ENCODE measurements around the gene HES4. TPM values are rescaled to one million over a fixed set of nuclear protein-coding genes. Genes with fewer than 3 reads are reported as not detected.
A peak's percentile ranks its signal among the peaks of the same experiment; 100 is the strongest.

Gene HES4
- total RNA-seq, 1 donor from 2014 or later: 37.6 TPM

DNA sequence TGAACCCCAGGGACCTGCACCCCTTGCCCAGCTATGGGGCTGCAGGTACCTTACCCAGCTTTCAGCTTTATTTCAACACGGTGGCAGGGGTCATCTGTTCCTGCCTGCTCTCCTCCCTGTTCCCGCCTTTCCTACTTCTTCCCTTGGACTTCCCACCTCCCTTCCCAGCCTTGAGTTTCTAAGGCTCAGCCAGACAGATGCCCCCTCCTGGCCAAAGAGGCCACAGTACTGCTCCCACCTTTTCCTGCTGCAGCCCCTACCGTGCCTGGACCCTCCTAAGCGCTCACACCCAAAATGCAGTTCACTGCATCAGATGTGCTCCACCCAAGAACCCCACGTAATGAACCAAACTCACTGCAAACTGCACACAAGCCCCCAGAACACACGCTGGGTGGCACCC lies 48.5 kb downstream of the HES4 start:
- Mint-ChIP-seq H3K36me3 (peaks cover 17% of the 10 kb centered on the region), H3K9me3 (no peaks in the 10 kb centered on the region), H3K4me1 (ENCODE audit: unreplicated experiment) (no peaks in the 10 kb centered on the region), H3K4me3 (no peak overlapping the region), H3K27ac (no peak overlapping the region), H3K27me3 (no peaks in the 10 kb centered on the region)
- no peak for DNase-seq (ENCODE audit: extremely low spot score, unreplicated experiment)
- TF ChIP-seq, protein P1, sequence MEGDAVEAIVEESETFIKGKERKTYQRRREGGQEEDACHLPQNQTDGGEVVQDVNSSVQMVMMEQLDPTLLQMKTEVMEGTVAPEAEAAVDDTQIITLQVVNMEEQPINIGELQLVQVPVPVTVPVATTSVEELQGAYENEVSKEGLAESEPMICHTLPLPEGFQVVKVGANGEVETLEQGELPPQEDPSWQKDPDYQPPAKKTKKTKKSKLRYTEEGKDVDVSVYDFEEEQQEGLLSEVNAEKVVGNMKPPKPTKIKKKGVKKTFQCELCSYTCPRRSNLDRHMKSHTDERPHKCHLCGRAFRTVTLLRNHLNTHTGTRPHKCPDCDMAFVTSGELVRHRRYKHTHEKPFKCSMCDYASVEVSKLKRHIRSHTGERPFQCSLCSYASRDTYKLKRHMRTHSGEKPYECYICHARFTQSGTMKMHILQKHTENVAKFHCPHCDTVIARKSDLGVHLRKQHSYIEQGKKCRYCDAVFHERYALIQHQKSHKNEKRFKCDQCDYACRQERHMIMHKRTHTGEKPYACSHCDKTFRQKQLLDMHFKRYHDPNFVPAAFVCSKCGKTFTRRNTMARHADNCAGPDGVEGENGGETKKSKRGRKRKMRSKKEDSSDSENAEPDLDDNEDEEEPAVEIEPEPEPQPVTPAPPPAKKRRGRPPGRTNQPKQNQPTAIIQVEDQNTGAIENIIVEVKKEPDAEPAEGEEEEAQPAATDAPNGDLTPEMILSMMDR (conservative IDR thresholded peaks at IDR 0.05): peak; percentile 62

GRCh38 chr1:950881-951280 lies 49.0 kb downstream of the HES4 start:
- Mint-ChIP-seq H3K4me3 (no peak overlapping the region), H3K4me1 (ENCODE audit: unreplicated experiment) (no peaks in the 10 kb centered on the region), H3K9me3 (no peaks in the 10 kb centered on the region), H3K36me3 (peaks cover 17% of the 10 kb centered on the region), H3K27me3 (no peaks in the 10 kb centered on the region), H3K27ac (no peak overlapping the region)
- TF ChIP-seq, protein P1 (conservative IDR thresholded peaks at IDR 0.05): no peak
- DNase-seq (ENCODE audit: extremely low spot score, unreplicated experiment): no peak

DNA sequence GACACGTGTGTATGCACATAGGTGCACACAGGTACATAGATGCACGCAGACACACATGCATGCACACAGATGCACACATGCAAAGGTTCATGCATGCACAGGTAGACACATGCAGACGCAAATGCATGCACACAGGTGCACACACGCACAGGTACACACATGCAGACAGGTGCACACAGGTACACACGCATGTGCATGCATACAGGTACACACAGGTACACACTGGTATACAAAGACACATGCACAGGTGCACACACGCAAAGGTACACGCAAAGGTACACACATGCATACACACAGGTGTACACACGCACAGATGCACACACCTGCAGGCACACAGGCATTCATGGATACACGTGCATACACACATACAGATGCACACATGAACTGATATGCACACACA lies 49.6 kb downstream of the HES4 start:
- TF ChIP-seq, protein P1 (conservative IDR thresholded peaks at IDR 0.05): no peak
- DNase-seq (ENCODE audit: extremely low spot score, unreplicated experiment): no peak
- Mint-ChIP-seq H3K4me3 (no peak overlapping the region), H3K36me3 (peaks cover 17% of the 10 kb centered on the region), H3K27me3 (no peaks in the 10 kb centered on the region), H3K9me3 (no peaks in the 10 kb centered on the region), H3K27ac (no peak overlapping the region), H3K4me1 (ENCODE audit: unreplicated experiment) (no peaks in the 10 kb centered on the region)

Other genes with a start within 250 kb of the HES4 start
- 13.1 and 50.5 TPM in 2 replicates for gene SAMD11, start 76.2 kb downstream of the HES4 start, total RNA-seq (ENCODE audit: low replicate concordance)
- gene NOC2L, start 40.8 kb downstream of the HES4 start, total RNA-seq (ENCODE audit: low replicate concordance): 75.1 and 87.2 TPM in 2 replicates
- gene KLHL17, start 39.5 kb downstream of the HES4 start, total RNA-seq (ENCODE audit: low replicate concordance): 31.5 and 42.2 TPM in 2 replicates
- gene PLEKHN1, start 33.6 kb downstream of the HES4 start, total RNA-seq (ENCODE audit: low replicate concordance): 6.4 and 16.7 TPM in 2 replicates
- gene PERM1, start 18.0 kb downstream of the HES4 start, total RNA-seq (ENCODE audit: low replicate concordance): 0.34 and 0.62 TPM in 2 replicates
- 20.8 and 34.6 TPM in 2 replicates for gene ISG15, start 13.4 kb upstream of the HES4 start, total RNA-seq (ENCODE audit: low replicate concordance)
- gene AGRN, start 20.0 kb upstream of the HES4 start, total RNA-seq (ENCODE audit: low replicate concordance): 166 and 285 TPM in 2 replicates
- 1.2 and 2.5 TPM in 2 replicates for gene RNF223, start 74.2 kb upstream of the HES4 start, total RNA-seq (ENCODE audit: low replicate concordance)
- 20.0 and 21.2 TPM in 2 replicates for gene C1orf159, start 116.0 kb upstream of the HES4 start, total RNA-seq (ENCODE audit: low replicate concordance)
- 0.88 and 1.4 TPM in 2 replicates for gene TTLL10, start 173.8 kb upstream of the HES4 start, total RNA-seq (ENCODE audit: low replicate concordance)
- gene TNFRSF18, start 206.5 kb upstream of the HES4 start, total RNA-seq (ENCODE audit: low replicate concordance): 0.38 TPM in 1 of 2 replicates, not detected in the other
- gene TNFRSF4, start 214.1 kb upstream of the HES4 start, total RNA-seq (ENCODE audit: low replicate concordance): 0.31 TPM in 1 of 2 replicates, not detected in the other
- gene SDF4, start 231.9 kb upstream of the HES4 start, total RNA-seq (ENCODE audit: low replicate concordance): 116 and 136 TPM in 2 replicates
- 19.5 and 30.2 TPM in 2 replicates for gene B3GALT6, start 232.1 kb upstream of the HES4 start, total RNA-seq (ENCODE audit: low replicate concordance)
- 2.5 TPM in 2 replicates for gene C1QTNF12, start 246.6 kb upstream of the HES4 start, total RNA-seq (ENCODE audit: low replicate concordance)

Measured in type B pancreatic cell (in vitro differentiated cells).